Measurements from ENCODE around the gene PTPRJ. TPM values are rescaled to one million over a fixed set of nuclear protein-coding genes. Genes with fewer than 3 reads are reported as not detected.

PTPRJ gene
- polyA plus RNA-seq, 1 donor from 2014 or later: 8.6 TPM

- TF ChIP-seq SMC3 (conservative IDR thresholded peaks at IDR 0.05; ENCODE audit: poor library complexity) (no peak), POLR2AphosphoS5 (IDR thresholded peaks at IDR 0.05) (no peak), CTCF (IDR thresholded peaks at IDR 0.05; ENCODE audit: poor library complexity, severe bottlenecking) (no peak), MXI1 (conservative IDR thresholded peaks at IDR 0.05; ENCODE audit: poor library complexity, severe bottlenecking) (no peak)
- no peak overlapping the region for H2AFZ ChIP-seq (ENCODE audit: low read depth, low read length)
Measured at GRCh38 chr11:47941907-47942558, 38.3 kb upstream of the PTPRJ start.

GRCh38 chr11:47943721-47944586 lies 36.4 kb upstream of the PTPRJ start:
- Histone ChIP-seq H3K4me3 (ENCODE audit: low read length) (no peak overlapping the region), H3K79me2 (replicated peaks; ENCODE audit: insufficient read depth, low read length) (no peaks in the 10 kb centered on the region), H3K9me3 (ENCODE audit: low read length) (no peaks in the 10 kb centered on the region), H3K27me3 (ENCODE audit: insufficient read depth, low read depth, low read length) (no peaks in the 10 kb centered on the region), H3K9me2 (ENCODE audit: insufficient read depth, low read length) (no peaks in the 10 kb centered on the region), H3K36me3 (ENCODE audit: insufficient read depth, low read length) (no peaks in the 10 kb centered on the region), H3K27ac (ENCODE audit: low read length) (no peak overlapping the region), H4K20me1 (ENCODE audit: insufficient read depth) (no peaks in the 10 kb centered on the region), H3K4me2 (ENCODE audit: low read length) (no peak overlapping the region), H3K9ac (ENCODE audit: low read length) (no peak overlapping the region), H2AFZ (ENCODE audit: low read depth, low read length) (no peak overlapping the region), H3F3A (ENCODE audit: insufficient read depth, low read length, poor library complexity, severe bottlenecking) (no peaks in the 10 kb centered on the region)
- TF ChIP-seq EP300 (conservative IDR thresholded peaks at IDR 0.05; ENCODE audit: poor library complexity, severe bottlenecking): no peak
- no peak for TF ChIP-seq REST (IDR thresholded peaks at IDR 0.05; ENCODE audit: borderline replicate concordance)
- TF ChIP-seq POLR2AphosphoS5 (IDR thresholded peaks at IDR 0.05): no peak
- no peak for TF ChIP-seq CTCF (IDR thresholded peaks at IDR 0.05; ENCODE audit: poor library complexity, severe bottlenecking)
- TF ChIP-seq TAF1 (IDR thresholded peaks at IDR 0.05; ENCODE audit: low read depth): no peak

More at GRCh38 chr11:47941907-47942558, 38.3 kb upstream of the PTPRJ start:
- Histone ChIP-seq H3K9ac (ENCODE audit: low read length) (no peak overlapping the region), H3F3A (ENCODE audit: insufficient read depth, low read length, poor library complexity, severe bottlenecking) (no peaks in the 10 kb centered on the region), H3K79me2 (replicated peaks; ENCODE audit: insufficient read depth, low read length) (no peaks in the 10 kb centered on the region), H3K9me3 (ENCODE audit: low read length) (no peaks in the 10 kb centered on the region), H4K20me1 (ENCODE audit: insufficient read depth) (no peaks in the 10 kb centered on the region), H3K27ac (ENCODE audit: low read length) (no peak overlapping the region), H3K27me3 (ENCODE audit: insufficient read depth, low read depth, low read length) (no peaks in the 10 kb centered on the region), H3K4me3 (ENCODE audit: low read length) (no peak overlapping the region), H3K9me2 (ENCODE audit: insufficient read depth, low read length) (no peaks in the 10 kb centered on the region), H3K36me3 (ENCODE audit: insufficient read depth, low read length) (no peaks in the 10 kb centered on the region), H3K4me2 (ENCODE audit: low read length) (no peak overlapping the region)
